Keratinocyte (primary cell): ENCODE results near the gene SLC33A1. TPM values are rescaled to one million over a fixed set of nuclear protein-coding genes. Genes with fewer than 3 reads are reported as not detected.

Source experiments
- DNase-seq: peaks from one replicate; pipeline ENCODE4 v3.0.0-alpha.2; 2011; ENCODE audit warnings: low read depth, missing footprints, low spot score
- FAIRE-seq: peaks from 2 replicates; lab custom pipeline; 2011; peaks lifted over from hg19 to GRCh38; lab: Jason Lieb, UNC
- H2AFZ ChIP-seq: 2 replicates; pipeline ENCODE4 v1.6.0; 2012; ENCODE audit warnings: low read length, control low read depth, inconsistent platforms; ENCODE audit not compliant: control insufficient read depth
- H3K27ac ChIP-seq: 2 replicates; pipeline ENCODE4 v1.5.1; 2011; ENCODE audit warnings: low read length; ENCODE audit not compliant: control insufficient read depth, insufficient read depth
- H3K27me3 ChIP-seq: 3 replicates; pipeline ENCODE4 v1.6.0; 2011; ENCODE audit warnings: low read length; ENCODE audit not compliant: control insufficient read depth, insufficient read depth; ENCODE audit errors: extremely low read depth
- H3K36me3 ChIP-seq, 2 experiments: 2 replicates in 1 of 2; 3 replicates in 1 of 2; pipeline ENCODE4 v1.5.1; 2011; ENCODE audit warnings: low read length in 2 of 2, mild to moderate bottlenecking in 1 of 2; ENCODE audit not compliant: control insufficient read depth in 2 of 2, insufficient read depth in 2 of 2; ENCODE audit errors: extremely low read depth in 1 of 2
- H3K4me1 ChIP-seq: 3 replicates; pipeline ENCODE4 v1.5.1; 2011; ENCODE audit warnings: low read length; ENCODE audit not compliant: control insufficient read depth, insufficient read depth; ENCODE audit errors: extremely low read depth
- H3K4me2 ChIP-seq: 3 replicates; pipeline ENCODE4 v1.6.0; 2011; ENCODE audit warnings: low read depth, low read length; ENCODE audit not compliant: control insufficient read depth, insufficient read depth; ENCODE audit errors: extremely low read depth
- H3K4me3 ChIP-seq, 3 experiments: fragments of 200-600 bp in 1 of 3; sonication (generic) in 1 of 3; 2 replicates in 2 of 3; 3 replicates in 1 of 3; pipeline ENCODE4 v1.5.1; 2011 to 2016; ENCODE audit warnings: low read length in 3 of 3, mild to moderate bottlenecking in 3 of 3, control low read depth in 2 of 3, inconsistent platforms in 1 of 3, low read depth in 1 of 3, mixed read lengths in 1 of 3, mixed run types in 1 of 3, moderate library complexity in 1 of 3; ENCODE audit not compliant: control insufficient read depth in 2 of 3, insufficient read depth in 2 of 3; ENCODE audit errors: extremely low read depth in 1 of 3
- H3K79me2 ChIP-seq: 2 replicates; pipeline ENCODE4 v1.6.0; 2012; ENCODE audit warnings: low read length; ENCODE audit not compliant: control insufficient read depth, insufficient read depth
- H3K9ac ChIP-seq: 3 replicates; pipeline ENCODE4 v1.6.0; 2011; ENCODE audit warnings: low read length; ENCODE audit not compliant: control insufficient read depth, insufficient read depth; ENCODE audit errors: extremely low read depth
- H3K9me1 ChIP-seq: 3 replicates; pipeline ENCODE4 v1.6.0; 2011; ENCODE audit warnings: low read length; ENCODE audit not compliant: control insufficient read depth, insufficient read depth; ENCODE audit errors: extremely low read depth
- H3K9me3 ChIP-seq: 2 replicates; pipeline ENCODE4 v1.5.1; 2012; ENCODE audit warnings: low read depth, low read length; ENCODE audit not compliant: control insufficient read depth
- H4K20me1 ChIP-seq: 3 replicates; pipeline ENCODE4 v1.6.0; 2011; ENCODE audit warnings: low read length; ENCODE audit not compliant: control insufficient read depth, insufficient read depth; ENCODE audit errors: extremely low read depth
- EZH2 ChIP-seq: IDR thresholded peaks from one replicate; pipeline ENCODE4 v1.6.1; 2012; ENCODE audit warnings: inconsistent platforms, mild to moderate bottlenecking, low read length, moderate library complexity
- dilution Hi-C: fragments of 300-500 bp; cut with MboI; formaldehyde crosslinking; loops from one replicate; pipeline ENCODE4 v1.7.0; 2020; ENCODE audit warnings: low sequenced_read_pairs; ENCODE audit not compliant: extremely low pct_ligation_motif_present
- polyA plus RNA-seq, 5 experiments: library from polyadenylated mRNA; depleted of rRNA in 3 of 5; stranded (reverse) in 3 of 5; stranded (forward) in 1 of 5; unstranded in 1 of 5; fragments of >200 nt; gene quantifications; 1 replicate in 1 of 5; 2 replicates in 3 of 5; 3 replicates in 1 of 5; pipeline versions ENCODE4 v1.2.1 to v1.2.3, GENCODE V29; 2011 to 2012; ENCODE audit warnings: missing spikeins in 2 of 5, low read depth in 1 of 5, low replicate concordance in 1 of 5
- TF ChIP-seq, protein P1 (sequence below), 3 experiments: IDR thresholded peaks in 1 of 3; conservative IDR thresholded peaks in 1 of 3; optimal IDR thresholded peaks in 1 of 3; 2 replicates in 2 of 3; 3 replicates in 1 of 3; pipeline versions ENCODE3 to v1.5.1; 2011; ENCODE audit warnings: low read length in 3 of 3, mild to moderate bottlenecking in 3 of 3, moderate library complexity in 2 of 3, control low read depth in 1 of 3, inconsistent platforms in 1 of 3; ENCODE audit not compliant: insufficient read depth in 2 of 3; ENCODE audit errors: extremely low read depth in 1 of 3

The SLC33A1 gene
- polyA plus RNA-seq, 1 donor (not counting 4 experiments of a cell fraction or from before 2014, with no cell fraction given), result 33.9 TPM

DNA sequence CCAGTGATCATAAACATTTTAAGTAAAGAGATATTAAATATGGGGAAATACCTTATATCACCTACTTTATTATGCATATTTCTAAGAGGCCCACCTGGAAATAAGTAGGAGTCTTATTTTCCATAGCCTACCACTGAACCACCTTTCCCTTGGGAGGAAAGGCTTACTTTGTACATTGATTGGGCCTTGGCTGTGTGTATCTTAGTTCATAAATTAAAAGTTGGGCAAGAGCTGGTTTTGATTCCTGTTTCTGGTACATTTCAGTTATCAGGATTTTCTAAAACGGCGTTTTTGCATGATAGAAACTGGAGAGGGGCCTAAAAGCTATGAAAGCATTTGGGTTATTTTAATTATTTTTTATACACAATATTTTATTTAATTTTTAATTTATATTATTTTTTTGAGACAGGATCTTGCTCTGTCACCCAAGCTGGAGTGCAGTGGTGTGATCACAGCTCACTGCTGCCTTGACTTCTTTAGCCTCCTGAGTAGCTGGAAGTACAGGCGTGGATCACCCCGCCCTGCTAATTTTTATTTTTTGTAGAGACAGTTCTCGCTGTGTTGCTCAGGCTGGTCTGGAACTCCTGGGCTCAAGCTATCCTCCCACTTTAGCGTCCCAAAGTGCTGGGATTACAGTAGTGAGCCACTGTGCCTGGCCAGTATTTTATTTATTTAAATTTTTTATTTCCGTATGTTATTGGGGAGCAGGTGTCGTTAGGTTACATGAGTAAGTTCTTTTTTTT is 18.8 kb upstream of the SLC33A1 start:
- Histone ChIP-seq H2AFZ (no peak overlapping the region), H3K4me3 (no peak overlapping the region), H3K36me3 (no peaks in the 10 kb centered on the region), H3K79me2 (peaks cover 75% of the 10 kb centered on the region), H3K4me2 (peak overlapping the region; percentile 99), H3K9ac (no peak overlapping the region), H3K9me1 (no peaks in the 10 kb centered on the region), H3K9me3 (no peaks in the 10 kb centered on the region), H4K20me1 (no peaks in the 10 kb centered on the region), H3K4me1 (peaks cover 12% of the 10 kb centered on the region), H3K27me3 (no peaks in the 10 kb centered on the region), H3K27ac (no peak overlapping the region)
- FAIRE-seq, result no peak
- DNase-seq, result no peak
- TF ChIP-seq EZH2, result no peak
- dilution Hi-C loops, result no loop called here

DNA sequence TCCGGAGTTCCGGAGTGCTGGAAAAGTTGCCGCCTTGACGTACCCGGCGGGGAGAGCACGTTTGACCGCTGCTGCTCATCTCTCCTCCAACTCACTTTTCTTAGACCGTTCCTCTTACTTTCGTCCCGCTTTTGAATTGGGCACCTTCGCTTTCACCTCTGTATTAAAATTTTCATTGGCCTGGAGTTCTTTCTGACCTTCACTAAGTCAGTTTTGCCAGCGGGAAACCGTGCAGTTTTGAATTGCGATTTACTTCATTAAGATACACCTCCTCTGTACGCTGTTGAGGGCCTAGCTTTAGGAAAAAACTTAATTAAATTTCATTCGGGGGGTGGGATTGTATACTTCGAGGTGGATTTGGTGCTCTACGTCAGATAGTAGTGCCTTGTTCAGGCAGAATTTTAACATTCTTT is 17.5 kb upstream of the SLC33A1 start:
- FAIRE-seq, result no peak

More for the DNA sequence above, 17.5 kb upstream of the SLC33A1 start:
- Histone ChIP-seq H3K4me3 (peak overlapping the region; percentile 94 to 99 (median 95)), H2AFZ (peak overlapping the region; percentile 84), H3K79me2 (peaks cover 62% of the 10 kb centered on the region), H3K27ac (peak overlapping the region; percentile 76), H3K9me3 (no peaks in the 10 kb centered on the region), H3K9me1 (no peaks in the 10 kb centered on the region), H3K4me1 (peaks cover 12% of the 10 kb centered on the region), H4K20me1 (no peaks in the 10 kb centered on the region), H3K27me3 (no peaks in the 10 kb centered on the region), H3K9ac (peak overlapping the region; percentile 87), H3K36me3 (no peaks in the 10 kb centered on the region), H3K4me2 (peak overlapping the region; percentile 99)
- TF ChIP-seq, protein P1, sequence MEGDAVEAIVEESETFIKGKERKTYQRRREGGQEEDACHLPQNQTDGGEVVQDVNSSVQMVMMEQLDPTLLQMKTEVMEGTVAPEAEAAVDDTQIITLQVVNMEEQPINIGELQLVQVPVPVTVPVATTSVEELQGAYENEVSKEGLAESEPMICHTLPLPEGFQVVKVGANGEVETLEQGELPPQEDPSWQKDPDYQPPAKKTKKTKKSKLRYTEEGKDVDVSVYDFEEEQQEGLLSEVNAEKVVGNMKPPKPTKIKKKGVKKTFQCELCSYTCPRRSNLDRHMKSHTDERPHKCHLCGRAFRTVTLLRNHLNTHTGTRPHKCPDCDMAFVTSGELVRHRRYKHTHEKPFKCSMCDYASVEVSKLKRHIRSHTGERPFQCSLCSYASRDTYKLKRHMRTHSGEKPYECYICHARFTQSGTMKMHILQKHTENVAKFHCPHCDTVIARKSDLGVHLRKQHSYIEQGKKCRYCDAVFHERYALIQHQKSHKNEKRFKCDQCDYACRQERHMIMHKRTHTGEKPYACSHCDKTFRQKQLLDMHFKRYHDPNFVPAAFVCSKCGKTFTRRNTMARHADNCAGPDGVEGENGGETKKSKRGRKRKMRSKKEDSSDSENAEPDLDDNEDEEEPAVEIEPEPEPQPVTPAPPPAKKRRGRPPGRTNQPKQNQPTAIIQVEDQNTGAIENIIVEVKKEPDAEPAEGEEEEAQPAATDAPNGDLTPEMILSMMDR (optimal IDR thresholded peaks at IDR 0.05 in 1 of 3, IDR thresholded peaks at IDR 0.05 in 1 of 3, conservative IDR thresholded peaks at IDR 0.05 in 1 of 3; ENCODE audit: extremely low read depth in 1 of 3, insufficient read depth in 2 of 3, low read length in 3 of 3), result no peak
- no peak for TF ChIP-seq EZH2
- no peak for DNase-seq
- dilution Hi-C loops, result no loop called here
